GM20000 (cell line): ENCODE measurements around the gene ADK.

Source experiments
- DNase-seq: peaks from one replicate; pipeline ENCODE4 v3.0.0; 2012; ENCODE audit warnings: low spot score
- CTCF ChIP-seq: IDR thresholded peaks from 2 replicates; pipeline ENCODE4 v1.5.1; 2012; ENCODE audit warnings: mild to moderate bottlenecking, control low read depth; ENCODE audit errors: extremely low read depth, missing control alignments

ADK gene

GRCh38 chr10:74434547-74434946, 283.5 kb downstream of the ADK start:
- DNase-seq, result no peak
- no peak for TF ChIP-seq CTCF

- TF ChIP-seq CTCF, result no peak
- no peak for DNase-seq
Observed at GRCh38 chr10:74436523-74437170, 285.6 kb downstream of the ADK start.

- no peak for TF ChIP-seq CTCF
- DNase-seq, result no peak
Observed at GRCh38 chr10:74437822-74438221, 286.8 kb downstream of the ADK start.

GRCh38 chr10:74439213-74439612, 288.2 kb downstream of the ADK start:
- no peak for TF ChIP-seq CTCF
- DNase-seq, result no peak

GRCh38 chr10:74445493-74445892, 294.5 kb downstream of the ADK start:
- no peak for DNase-seq

GRCh38 chr10:74450602-74451001, 299.6 kb downstream of the ADK start:
- no peak for TF ChIP-seq CTCF
- no peak for DNase-seq

More at GRCh38 chr10:74445493-74445892, 294.5 kb downstream of the ADK start:
- TF ChIP-seq CTCF, result no peak

- no peak for TF ChIP-seq CTCF
- no peak for DNase-seq
Observed at GRCh38 chr10:74451127-74451829, 300.3 kb downstream of the ADK start.
